HG03354 (cell line): ENCODE measurements around the gene MRPL20.
A peak's percentile ranks its signal among the peaks of the same experiment; 100 is the strongest.
"Not testable (repeated sequence)": the region's sequence is repeated elsewhere in the genome, so short reads cannot be mapped to it uniquely, and the experiment has no call there.

Experiments
- ATAC-seq: cut with Tn5 transposase; IDR thresholded peaks from one replicate; pipeline ENCODE4 v1.9.1; 2021; ENCODE audit warnings: mild to moderate bottlenecking; ENCODE audit not compliant: unreplicated experiment, poor library complexity, severe bottlenecking

MRPL20 gene

DNA sequence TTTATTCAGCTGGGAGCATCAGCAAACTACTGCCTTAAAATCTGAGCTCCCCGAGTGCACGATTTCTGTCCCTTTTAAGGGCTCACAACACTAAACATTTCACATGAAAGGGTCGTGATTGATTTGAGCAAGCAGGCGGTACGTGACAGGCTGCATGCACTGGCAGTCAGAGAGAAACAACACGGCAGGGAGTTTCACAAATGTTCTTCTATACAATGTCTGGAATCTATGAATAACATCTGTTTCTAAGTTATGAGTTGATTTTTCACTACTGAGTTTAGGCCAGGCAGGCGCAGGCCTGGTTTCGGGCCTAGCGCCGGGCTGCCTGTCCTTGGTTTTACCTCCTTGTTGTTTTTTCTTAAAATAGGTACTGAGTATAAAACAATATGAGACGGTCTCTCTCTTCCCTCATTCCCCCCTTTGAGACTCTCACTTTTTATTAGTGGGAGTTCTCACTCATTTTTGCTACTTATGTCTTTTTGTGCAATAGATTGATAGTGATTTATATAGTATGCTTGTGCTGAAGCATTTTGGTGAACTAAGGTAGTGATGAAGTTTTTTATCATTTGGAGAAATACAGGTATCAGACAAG lies 5.3 kb upstream of the MRPL20 start:
- not testable (repeated sequence) for ATAC-seq

DNA sequence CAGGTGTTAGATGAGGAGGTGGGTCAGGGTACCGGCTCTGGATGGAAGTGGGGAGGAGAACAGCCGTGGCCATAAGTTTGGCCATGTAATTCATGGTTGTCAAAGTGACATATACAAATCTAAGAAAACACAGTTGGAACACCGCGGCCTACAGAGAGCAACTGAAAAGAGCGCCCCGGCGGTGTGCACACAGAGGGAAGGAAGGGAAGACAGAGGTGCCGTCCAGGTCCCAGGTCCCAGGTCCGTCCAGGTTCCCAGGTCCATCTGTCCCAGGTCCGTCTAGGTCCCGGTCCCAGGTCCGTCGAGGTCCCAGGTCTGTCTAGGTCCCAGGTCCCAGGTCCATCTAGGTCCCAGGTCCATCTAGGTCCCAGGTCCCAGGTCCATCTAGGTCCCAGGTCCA lies 4.5 kb upstream of the MRPL20 start:
- ATAC-seq, result no peak

DNA sequence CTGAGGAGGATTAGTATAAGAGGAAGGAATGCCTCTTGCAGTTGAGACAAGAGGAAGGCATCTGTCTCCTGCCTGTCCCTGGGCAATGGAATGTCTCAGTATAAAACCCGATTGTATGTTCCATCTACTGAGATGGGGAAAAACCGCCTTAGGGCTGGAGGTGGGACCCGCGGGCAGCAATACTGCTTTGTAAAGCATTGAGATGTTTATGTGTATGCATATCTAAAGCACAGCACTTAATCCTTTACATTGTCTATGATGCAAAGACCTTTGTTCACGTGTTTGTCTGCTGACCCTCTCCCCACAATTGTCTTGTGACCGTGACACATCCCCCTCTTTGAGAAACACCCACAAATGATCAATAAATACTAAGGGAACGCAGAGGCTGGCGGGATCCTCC lies 3.1 kb upstream of the MRPL20 start:
- ATAC-seq, result not testable (repeated sequence)

DNA sequence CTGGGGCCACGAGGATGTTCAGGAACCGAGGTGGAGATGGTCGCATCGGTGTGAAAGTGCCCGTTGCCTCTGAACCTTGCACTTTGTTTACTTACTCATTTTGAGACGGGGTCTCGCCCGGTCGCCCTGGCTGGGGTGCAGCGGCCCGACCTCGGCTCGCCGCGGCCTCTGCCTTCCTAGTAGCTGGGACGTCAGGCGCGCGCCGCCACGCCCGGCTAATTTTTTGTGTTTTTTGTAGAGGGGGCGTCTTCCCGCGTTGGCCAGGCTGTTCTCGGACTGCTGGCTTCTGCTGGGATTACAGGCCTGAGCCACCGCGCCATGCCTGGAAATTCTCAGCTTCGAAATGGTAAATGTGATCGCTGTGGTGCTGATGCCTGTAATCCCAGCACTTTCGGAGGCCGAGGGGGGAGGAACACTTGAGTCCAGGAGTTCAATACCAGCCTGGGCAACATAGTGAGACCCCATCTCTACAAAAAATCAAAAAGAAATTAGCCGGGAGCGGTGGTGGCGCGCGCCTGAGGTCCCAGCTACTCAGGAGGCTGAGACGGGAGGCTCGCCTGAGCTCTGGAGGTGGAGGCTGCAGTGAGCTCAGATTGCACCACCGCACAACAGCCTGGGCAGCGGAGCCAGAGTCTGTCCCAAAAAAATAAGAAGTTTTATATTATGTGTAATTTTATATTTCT lies 684 bp upstream of the MRPL20 start:
- peak; percentile 39 for ATAC-seq

DNA sequence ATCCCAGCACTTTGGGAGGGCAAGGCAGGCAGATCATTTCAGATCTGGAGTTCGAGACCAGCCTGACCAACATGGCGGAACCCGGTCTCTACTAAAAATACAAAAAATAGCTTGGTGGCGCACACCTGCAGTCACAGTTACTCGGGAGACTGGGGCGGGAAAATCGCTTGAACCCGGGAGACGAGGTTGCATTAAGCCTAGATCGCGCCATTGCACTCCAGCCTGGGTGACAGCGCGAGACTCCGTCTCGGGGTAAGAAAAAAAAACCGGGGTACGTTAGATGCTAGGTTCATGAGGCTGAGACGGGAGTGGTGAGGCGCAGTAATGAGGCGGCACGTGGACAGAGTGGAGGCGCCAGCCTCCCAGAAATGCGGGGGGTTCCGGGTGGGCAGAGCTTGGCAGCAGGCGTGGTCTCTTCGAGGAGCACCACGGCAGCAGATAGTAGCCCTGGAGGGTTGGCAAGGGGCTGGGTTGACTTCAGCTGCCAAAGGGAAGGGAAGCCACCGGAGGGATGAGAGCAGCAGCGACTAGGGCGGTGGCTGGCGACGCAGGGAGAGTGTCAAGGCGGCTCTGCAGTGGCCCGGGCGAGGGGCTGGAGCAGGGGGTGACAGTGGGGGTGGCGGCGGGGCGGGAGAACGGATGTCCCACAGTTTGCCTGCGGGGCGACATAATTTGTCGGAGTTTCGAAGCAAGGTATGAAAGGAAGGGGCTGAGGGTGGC lies 832 bp downstream of the MRPL20 start:
- ATAC-seq, result no peak

DNA sequence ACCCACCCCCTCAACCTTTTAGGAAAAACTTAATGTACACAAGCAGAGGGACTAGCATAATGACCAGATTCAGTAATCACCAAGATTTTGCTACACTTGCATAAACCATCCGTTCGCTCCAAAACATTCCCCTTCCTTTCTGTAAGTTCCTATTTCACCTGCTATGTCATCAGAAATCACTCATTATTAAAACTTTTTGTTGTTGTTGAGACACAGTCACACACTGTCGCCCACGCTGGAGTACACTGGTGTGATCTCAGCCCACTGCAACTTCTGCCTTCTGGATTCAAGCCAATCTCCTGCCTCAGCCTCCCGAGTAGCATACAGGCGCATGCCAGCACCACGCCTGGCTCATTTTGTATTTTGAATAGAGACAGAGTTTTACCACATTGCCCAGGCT lies 3.4 kb downstream of the MRPL20 start:
- ATAC-seq, result no peak

DNA sequence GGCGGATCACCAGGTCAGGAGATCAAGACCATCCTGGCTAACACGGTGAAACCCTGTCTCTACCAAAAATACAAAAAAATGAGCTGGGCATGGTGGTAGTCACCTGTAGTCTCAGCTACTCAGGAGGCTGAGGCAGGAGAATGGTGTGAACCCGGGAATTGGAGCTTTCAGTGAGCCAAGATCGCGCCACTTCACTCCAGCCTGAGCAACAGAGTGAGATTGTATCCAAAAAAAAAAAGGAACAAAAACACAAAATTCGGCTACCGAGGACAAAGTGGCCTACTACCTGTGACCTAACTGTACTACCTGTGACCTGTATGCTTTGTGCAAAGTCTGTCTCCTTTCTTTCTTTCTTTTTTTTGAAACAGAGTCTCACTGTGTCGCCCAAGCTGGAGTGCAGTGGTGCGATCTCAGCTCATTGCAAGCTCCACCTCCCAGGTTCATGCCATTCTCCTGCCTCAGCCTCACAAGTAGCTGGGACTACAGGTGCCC lies 4.1 kb downstream of the MRPL20 start:
- not testable (repeated sequence) for ATAC-seq

DNA sequence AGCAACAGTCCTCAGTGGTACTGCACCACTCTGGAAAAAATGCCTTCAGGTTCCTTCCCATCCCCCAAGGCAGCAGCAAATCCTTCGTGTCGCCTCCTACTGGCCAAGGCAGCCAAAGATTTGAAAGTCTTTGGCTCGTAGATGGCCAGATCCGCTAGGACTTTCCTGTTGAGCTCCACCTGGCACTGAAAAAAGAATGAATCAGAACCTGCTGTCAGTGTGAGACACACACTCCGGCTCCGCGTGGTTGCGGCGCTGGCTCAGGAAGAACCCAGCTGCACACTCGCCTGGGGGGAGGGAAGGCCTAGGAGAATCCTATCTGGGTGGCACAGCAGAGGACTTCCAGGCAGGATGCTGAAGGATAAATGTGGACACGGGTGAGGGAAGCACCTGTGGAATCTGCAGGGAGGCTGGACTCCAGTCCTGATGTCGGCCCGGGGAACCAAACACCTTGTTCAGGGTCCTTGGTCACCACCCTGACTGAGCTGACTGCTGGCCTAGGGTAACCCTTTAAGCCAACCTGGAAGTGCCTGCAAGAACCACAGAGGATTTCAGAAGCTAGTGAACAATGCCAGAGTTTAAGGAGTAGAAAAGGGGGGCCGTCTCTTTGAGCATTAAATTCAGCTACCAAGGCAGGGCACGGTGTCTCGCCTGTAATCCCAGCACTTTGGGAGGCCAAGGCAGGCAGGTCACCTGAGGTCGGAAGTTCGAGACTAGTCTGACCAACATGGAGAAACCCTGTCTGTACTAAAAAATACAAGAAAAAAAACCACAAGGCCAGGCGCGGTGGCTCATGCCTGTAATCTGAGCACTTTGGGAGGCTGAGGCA lies 4.8 kb downstream of the MRPL20 start:
- ATAC-seq, result no peak

DNA sequence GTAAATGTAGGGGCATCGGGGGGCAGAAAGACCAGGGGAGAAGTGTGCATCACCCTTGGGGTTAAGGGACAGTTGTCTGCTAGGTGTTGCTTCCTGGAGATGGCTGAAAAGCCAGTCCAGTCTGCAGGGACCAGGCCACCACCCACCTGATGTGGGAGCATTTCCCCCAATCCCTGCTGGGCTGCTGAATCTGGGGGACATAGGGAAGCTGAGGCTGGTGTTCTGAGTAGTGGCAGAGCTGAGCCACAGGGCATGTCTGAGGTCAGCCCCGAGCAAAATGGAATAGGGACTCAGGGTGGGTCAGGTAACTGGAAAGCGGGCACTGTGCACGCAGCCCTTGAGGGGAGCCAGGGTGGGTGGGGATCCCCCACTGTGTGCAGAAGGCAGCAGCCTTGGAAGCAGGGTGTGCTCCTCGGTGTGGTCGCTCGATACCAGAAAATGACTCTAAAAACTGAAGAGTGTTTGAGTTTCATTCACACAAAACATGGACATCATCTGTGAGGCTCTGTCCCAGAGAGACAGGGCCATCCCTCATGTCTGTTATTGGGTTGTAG lies 5.6 kb downstream of the MRPL20 start:
- no peak for ATAC-seq

DNA sequence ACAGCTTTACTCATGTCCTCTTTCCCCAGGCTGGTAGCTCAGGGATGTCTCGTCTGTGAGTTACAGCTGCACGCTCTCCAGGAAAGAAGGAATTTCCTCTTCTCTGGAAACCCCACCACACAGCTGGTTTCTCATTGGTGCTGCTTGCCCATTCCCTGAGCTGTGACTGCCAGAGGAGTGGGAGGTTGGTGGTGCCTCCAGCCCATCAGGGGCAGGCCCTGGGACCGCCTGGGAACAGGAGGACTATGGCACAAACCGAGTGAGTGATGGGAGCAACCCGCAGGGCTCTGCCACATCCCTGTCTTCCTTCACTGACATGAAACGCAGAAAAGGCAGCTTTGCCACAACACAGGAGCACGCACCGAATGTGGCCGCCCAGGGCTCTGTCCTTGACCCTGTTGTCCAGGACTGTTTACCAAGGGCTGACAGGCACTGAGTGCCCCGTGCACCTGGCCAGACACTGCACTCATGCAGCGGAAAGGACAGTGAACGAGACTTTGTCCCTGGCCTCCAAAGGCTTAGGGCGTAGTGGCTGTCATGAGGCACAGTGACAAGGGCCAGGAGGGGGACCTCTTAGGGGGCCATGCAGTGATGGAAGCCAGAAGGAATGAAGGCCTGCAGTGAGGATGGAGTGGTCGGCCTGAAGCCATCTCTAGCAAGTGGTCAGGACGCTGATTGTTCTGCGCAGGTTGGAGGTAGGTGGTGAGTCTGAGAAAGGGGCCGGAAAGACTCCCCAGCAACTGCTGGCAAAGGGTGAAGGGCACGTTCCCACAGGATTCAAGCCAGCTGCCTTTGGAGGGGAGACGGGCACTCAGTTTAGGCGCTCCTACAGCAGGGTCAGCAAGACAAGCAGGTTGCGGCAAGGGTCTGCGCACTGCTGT lies 6.3 kb downstream of the MRPL20 start:
- no peak for ATAC-seq

DNA sequence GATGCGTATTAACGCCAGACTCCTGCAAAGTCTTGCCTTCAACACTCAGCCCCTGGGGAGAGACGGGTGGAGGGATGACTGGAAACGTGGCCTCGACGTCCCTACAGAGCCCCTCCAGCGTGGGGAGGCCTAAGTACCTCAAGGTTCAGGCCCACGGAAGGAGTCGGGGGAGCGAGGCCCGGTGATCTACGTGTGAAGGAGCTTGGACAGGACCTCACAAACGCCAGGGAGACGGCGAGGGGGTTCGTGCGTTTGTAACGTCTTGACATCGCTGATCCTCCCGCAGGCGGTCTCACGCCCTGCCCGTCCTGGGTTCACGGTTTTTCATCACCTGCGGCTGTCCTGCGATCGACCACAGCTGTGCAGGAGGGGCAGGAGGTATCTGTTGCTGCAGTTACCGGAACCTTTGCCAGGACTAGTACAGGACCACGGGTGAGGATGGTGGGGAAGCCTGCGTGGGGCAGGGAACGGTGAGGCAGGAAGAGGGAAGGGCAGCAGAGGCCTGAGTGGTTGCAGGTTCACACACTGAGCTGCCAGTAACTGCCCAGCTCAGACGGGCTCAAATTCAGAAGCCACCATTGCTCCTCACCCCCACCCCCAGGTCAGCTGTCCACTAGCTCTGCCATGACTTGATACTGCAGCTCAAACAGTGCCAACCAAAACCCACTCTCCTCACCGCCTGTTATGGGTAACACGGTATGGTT lies 7.1 kb downstream of the MRPL20 start:
- ATAC-seq, result no peak

DNA sequence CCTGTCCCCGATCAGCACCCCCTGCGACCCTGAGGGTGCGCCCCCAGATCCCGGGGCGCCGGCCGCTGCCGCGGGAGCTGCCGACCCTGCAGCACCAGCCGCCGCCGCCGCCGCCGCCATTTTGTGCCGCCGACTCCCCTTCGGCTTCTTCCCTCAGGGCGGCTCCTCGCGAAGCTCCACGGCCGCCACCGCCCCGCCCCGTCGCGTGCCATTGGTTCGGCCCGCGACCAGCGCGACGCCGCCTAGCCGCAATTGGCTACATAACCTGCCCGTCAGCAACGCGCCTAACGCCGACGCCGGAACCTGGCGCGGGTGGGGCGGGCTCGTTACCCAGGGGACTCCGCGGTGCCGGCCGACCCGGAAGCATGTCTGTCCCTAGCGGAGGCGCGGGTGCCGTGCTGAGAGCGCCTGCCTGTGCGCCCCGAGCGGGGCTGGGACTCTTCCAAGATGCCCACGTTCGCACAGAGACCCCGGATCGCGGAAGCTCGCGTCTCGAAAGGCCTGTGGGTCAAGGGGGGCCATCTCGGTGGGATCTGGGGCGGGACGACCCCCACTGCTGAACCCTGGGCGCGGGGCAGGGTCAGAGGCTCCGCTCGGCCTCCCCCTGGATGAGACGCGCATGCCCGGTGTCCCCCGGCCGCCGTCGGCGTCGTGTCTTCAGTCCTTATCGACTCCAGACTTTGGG lies 7.8 kb downstream of the MRPL20 start, which contains the start of gene CCNL2:
TSS of gene CCNL2 (minus strand) at position 149 of the 685 bp plus-strand sequence. CDS start at position 120, 29 bp downstream.
- ATAC-seq, result peak; percentile 93

DNA sequence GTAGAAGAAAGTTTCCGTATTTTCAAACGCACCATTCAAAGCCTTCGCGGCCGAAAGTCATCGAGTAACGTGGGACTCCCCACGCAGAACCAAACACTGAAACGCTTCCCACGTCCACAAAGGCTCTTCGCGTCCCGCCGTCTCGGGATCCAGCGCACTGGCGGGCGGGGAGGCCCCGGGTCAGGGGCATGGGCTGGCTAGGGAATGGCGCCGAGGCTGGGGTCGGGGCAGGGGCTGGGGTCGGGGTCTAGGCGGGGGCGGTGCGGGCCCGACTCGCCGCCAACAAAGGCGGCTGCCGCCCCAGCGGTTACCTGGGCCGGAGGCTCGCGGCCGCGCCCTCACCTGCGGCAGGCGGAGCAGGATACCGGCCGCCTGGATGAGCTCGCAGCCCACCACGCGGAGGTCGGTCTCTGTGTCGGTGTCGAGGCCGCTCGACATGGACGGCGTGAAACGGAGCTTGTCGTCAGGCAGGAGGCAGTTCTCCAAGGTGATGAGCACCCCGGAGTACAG lies 8.4 kb downstream of the MRPL20 start:
- peak; percentile 2 for ATAC-seq

DNA sequence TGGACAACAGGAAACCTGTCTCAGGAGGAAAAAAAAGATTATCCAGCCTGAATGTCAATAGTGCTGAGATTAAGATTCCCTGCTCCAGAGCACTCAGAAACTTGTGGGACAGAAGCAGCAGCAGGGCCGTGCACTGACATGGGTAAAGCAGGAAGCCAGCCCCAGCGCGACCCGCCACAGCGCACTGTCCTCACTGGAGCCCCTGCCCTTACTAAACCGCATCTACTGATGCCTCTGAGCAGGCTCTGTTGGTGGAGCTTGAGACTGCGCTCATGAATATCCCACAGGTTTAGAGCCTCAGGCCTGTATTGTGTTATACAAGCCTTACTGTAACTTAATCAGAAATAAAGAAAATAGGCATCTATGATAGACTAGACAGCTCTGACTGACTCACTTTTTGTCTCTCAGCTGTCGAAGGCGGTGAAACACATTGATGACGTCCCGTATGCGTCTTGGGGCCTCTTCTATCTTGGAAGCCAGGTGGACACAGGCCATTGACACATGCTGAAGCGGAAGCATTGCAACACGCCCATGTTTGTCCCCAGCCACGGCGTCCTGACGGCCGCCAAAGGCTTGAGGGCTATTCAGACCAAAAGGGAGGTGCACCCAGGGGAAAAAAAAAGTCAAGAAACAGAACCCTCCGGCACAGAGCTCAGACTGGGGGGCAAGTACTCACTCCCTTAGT lies 9.1 kb downstream of the MRPL20 start:
- ATAC-seq, result no peak

DNA sequence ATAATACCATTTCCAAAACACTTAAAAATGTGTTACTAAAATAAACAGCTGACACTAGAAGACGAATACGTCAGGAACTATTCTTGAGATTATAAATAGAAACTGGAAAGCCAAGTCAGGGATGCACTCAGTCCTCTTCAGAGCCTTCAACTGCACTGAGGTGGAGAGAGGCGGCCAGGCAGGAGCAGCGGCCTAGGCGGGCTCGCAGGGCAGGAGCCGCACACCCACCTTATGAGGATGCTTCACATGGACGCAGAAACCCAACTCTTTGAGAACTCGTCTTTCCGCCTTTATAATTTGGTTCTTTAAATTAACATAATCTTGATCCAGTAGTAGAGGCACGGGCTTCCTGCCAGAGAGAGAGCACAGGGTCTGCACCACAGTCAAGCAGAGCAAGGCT lies 11.9 kb downstream of the MRPL20 start:
- no peak for ATAC-seq

DNA sequence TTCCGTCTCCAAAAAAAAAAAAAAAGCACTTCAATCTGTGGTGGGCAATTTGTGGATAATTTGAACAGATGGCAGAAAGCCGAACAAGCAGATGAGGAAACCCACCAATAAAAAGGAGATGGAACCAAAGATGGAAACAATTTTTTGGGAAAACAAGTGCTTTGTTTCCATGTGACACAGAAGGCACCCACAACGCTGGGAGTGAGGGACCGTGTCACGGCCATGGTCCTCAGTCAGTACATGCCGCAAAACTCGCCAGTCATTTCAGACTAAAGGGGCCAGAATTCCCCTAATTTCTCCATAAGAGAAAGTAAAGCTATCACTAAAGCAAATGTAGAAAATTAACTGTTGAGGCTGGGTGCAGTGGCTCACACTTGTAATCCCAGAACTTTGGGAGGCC lies 13.0 kb downstream of the MRPL20 start:
- no peak for ATAC-seq

DNA sequence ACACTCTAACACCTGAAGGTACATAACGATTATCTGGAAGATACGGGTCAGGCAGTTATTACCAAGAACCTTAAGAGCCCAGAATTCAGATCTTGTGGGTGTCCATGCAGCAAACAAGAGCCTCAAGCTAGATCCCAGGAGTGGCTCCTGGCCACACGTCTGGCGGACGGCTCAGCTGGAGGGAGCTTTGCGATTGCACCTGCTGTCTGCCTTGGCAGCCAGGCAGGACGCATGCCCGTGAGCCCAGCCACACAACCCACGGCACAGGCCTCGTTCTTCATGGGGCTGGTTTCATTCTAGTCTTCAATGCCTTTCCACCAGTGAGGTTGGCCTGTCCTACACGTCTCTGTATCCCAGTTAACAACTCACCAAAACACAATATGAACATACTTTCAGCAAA lies 13.7 kb downstream of the MRPL20 start:
- ATAC-seq, result no peak
